Psoas muscle (tissue), 8 donors: Measurements from ENCODE around the gene ANKMY1. TPM values are rescaled to one million over a fixed set of nuclear protein-coding genes. Genes with fewer than 3 reads are reported as not detected.

Experiments
- ATAC-seq, 4 donors: fragments of 200-7000 bp; cut with Tn5 transposase; one replicate each; pipeline ENCODE4 v1.9.1; 2020; ENCODE audit warnings: moderate library complexity in 3 of 4, mild to moderate bottlenecking in 2 of 4
- DNase-seq, 2 donors: peaks; one replicate each; pipeline ENCODE4 v3.0.0-alpha.2; 2020
- H3K27ac ChIP-seq: fragments of 200-600 bp; one replicate; pipeline ENCODE4 v1.8.0; 2022
- H3K27me3 ChIP-seq, 3 donors: fragments of 200-600 bp in 1 of 3; one replicate each; pipeline versions ENCODE4 v1.6.1 to v1.8.0; 2013 to 2022; ENCODE audit warnings: low read length in 2 of 3, mild to moderate bottlenecking in 2 of 3, moderate library complexity in 1 of 3; ENCODE audit not compliant: insufficient read depth in 3 of 3
- H3K36me3 ChIP-seq, 2 donors: fragments of 200-600 bp in 1 of 2; one replicate each; pipeline versions ENCODE4 v1.6.1 to v1.8.0; 2013 to 2022; ENCODE audit warnings: low read depth in 1 of 2, mild to moderate bottlenecking in 1 of 2, moderate library complexity in 1 of 2; ENCODE audit not compliant: insufficient read depth in 1 of 2
- H3K4me1 ChIP-seq: fragments of 200-600 bp; one replicate; pipeline ENCODE4 v1.8.0; 2022
- H3K4me3 ChIP-seq: fragments of 200-600 bp; one replicate; pipeline ENCODE4 v1.8.0; 2022; ENCODE audit warnings: mild to moderate bottlenecking
- H3K9me3 ChIP-seq: fragments of 200-600 bp; one replicate; pipeline ENCODE4 v1.8.0; 2022
- WGBS, 3 donors: extraction: QIAGEN DNeasy Blood & Tissue Kit; methylation state at CpG; one replicate each; pipeline versions ENCODE4 v1.1.6 to v1.1.7; 2013; 5-methylcytosine and 5-hydroxymethylcytosine counted together
- intact Hi-C, 2 donors: fragments of 100-400 bp; cut with DNase I; formaldehyde crosslinking; loops; one replicate each; pipeline versions ENCODE4 v1.11.0 to v1.14.2; 2022
- polyA plus RNA-seq, 3 donors: library from polyadenylated mRNA; stranded (reverse); fragments of 200-250 nt; gene quantifications; one replicate each; pipeline ENCODE4 v1.2.3, GENCODE V29; 2013
- total RNA-seq, 4 donors: library from RNA; stranded (reverse); fragmentation: NEBNext Ultra II Directional in 2 of 4; extraction: Animal tissue kit (Norgen Biotek cat#: 25700) in 2 of 4; gene quantifications; one replicate each; pipeline versions ENCODE4 v1.2.1 to v1.2.4, GENCODE V29; 2021 to 2023
- TF ChIP-seq, protein P1 (sequence below): fragments of 200-600 bp; IDR thresholded peaks from one replicate; pipeline ENCODE4 v1.8.0; 2022; ENCODE audit warnings: antibody characterized with exemption
- donor health status: healthy with polysubstance abuse.
- donor health status: DM: no; HTN: no; CAD: no; lungs with moderate emphysema.
- donor health status: Bipolar disorder and iron deficiency.
- donor health status: healthy.
- donor health status: DM: yes; HTN: yes; CAD: no.
- donor health status: DM: no; HTN: no; CAD: no.
- donor health status: DM: no; HTN: no; CAD: no.
- donor health status: DM: yes; HTN: yes; CAD: no.

The ANKMY1 gene
- total and polyA plus RNA-seq, 7 donors, result 1.4 to 5.8 (median 3.0) TPM

DNA sequence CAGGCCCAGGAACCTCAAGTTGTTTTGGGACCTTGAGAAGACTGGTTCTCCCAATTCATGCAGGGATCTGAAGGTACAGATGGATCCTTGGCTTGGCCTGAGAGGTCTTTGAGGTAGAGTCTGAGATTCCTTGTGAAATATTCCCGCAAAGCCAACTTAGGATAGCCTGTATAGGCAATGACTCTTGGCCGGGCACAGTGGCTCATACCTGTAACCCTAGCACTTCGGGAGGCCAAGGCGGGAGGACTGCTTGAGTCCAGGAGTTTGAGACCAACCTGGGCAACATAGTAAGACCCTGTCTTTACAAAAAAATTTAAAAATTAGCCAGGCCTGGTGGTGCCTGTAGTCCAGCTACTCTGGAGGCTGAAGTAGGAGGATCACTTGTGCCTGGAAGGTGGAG lies 40.4 kb downstream of the ANKMY1 start:
- ATAC-seq (no peak), DNase-seq (no peak)
- H3K36me3 ChIP-seq, result peaks cover 0 to 2% of the 10 kb centered on the region in 2 donors
- TF ChIP-seq, protein P1, sequence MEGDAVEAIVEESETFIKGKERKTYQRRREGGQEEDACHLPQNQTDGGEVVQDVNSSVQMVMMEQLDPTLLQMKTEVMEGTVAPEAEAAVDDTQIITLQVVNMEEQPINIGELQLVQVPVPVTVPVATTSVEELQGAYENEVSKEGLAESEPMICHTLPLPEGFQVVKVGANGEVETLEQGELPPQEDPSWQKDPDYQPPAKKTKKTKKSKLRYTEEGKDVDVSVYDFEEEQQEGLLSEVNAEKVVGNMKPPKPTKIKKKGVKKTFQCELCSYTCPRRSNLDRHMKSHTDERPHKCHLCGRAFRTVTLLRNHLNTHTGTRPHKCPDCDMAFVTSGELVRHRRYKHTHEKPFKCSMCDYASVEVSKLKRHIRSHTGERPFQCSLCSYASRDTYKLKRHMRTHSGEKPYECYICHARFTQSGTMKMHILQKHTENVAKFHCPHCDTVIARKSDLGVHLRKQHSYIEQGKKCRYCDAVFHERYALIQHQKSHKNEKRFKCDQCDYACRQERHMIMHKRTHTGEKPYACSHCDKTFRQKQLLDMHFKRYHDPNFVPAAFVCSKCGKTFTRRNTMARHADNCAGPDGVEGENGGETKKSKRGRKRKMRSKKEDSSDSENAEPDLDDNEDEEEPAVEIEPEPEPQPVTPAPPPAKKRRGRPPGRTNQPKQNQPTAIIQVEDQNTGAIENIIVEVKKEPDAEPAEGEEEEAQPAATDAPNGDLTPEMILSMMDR, result no peak
- H3K27ac ChIP-seq, result no peak overlapping the region
- H3K27me3 ChIP-seq, result peaks cover 0 to 4% (median 0%) of the 10 kb centered on the region in 3 donors
- WGBS, 3 donors, result 95 to 99% (median 98%) methylated on average over 4 of the region's 4 CpGs
- H3K4me3 ChIP-seq, result no peak overlapping the region
- intact Hi-C loops, result loop anchor here in 1 of 2 donors (10.0 kb wide), 1 partner anchor 187 kb away; no protein-coding TSS in a partner anchor
- no peaks in the 10 kb centered on the region for H3K4me1 ChIP-seq
- no peaks in the 10 kb centered on the region for H3K9me3 ChIP-seq

DNA sequence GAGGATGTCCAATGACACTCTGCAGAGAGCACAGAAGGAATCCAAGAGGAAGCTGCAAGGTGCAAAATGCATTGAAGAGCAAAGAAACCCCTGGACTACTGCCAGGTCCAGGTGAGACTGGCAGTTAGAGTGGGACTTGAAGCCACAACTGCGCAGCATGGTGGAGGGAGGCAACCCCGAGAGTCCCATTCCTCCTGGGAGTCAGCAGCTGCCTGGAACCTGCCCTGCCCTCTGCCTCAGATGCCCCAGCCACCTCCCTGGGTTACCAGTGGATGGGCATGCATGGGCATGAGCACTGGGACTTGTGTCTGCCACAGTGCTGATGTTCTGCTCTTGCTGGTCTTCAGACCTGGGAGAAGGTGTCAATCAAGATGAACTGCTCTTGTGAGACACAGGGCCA lies 43.2 kb downstream of the ANKMY1 start:
- H3K27me3 ChIP-seq, result no peaks in the 10 kb centered on the region
- H3K9me3 ChIP-seq, result no peaks in the 10 kb centered on the region
- ATAC-seq (no peak), DNase-seq (no peak)
- intact Hi-C loops, result loop anchor here in 1 of 2 donors (10.0 kb wide), 1 partner anchor 190 kb away; no protein-coding TSS in a partner anchor
- 95 to 100% (median 95%) methylated on average over 2 of the region's 2 CpGs for WGBS, 3 donors
- no peak overlapping the region for H3K4me3 ChIP-seq
- H3K4me1 ChIP-seq, result no peaks in the 10 kb centered on the region
- TF ChIP-seq, protein P1, result no peak
- peaks cover 0 to 9% of the 10 kb centered on the region in 2 donors for H3K36me3 ChIP-seq
- no peak overlapping the region for H3K27ac ChIP-seq

DNA sequence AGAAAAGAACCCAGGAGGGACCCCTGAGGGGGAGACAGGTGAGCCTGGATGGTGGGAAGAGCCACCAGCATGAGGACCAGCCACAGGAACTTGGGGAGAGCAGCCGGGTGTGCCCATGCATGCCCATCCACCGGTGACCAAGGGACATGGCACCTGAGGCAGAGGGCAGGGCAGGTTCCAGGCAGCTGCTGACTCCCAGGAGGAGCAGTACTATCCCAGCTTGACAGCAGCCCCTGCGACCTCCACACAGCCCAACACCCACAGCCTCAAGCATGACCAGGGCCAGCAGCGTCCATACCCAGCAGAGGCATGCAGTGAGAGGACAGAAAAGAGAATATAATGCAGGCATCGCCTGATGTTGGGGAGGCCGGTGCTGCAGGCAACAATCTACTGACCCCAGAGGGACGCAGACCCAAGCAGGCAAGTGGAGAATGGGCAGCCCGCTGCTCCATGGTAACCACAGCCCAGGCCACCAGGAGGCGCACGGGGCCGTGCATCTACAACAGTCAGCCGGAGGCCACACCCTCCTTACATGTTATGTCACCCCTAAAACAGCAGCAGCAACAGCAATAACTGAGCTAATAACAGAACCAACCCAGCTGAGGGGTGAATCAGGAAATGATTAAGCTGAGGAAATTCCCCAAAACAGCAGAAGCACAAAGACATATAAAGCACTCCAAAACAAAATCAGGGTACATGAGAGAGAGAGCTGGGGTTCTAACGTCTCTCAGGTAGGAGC lies 44.1 kb downstream of the ANKMY1 start:
- no peaks in the 10 kb centered on the region for H3K4me1 ChIP-seq
- intact Hi-C loops, result loop anchor here in 1 of 2 donors (10.0 kb wide), 1 partner anchor 191 kb away; no protein-coding TSS in a partner anchor
- no peak overlapping the region for H3K4me3 ChIP-seq
- WGBS, 3 donors, result 48 to 49% (median 49%) methylated on average over 13 of the region's 13 CpGs
- ATAC-seq (peak; percentile 74 to 90 (median 86)), DNase-seq (peak; percentile 78 to 88)
- no peaks in the 10 kb centered on the region for H3K9me3 ChIP-seq
- TF ChIP-seq, protein P1, result peak; percentile 65
- no peak overlapping the region for H3K27ac ChIP-seq
- peaks cover 0 to 9% of the 10 kb centered on the region in 2 donors for H3K36me3 ChIP-seq
- H3K27me3 ChIP-seq, result no peaks in the 10 kb centered on the region

DNA sequence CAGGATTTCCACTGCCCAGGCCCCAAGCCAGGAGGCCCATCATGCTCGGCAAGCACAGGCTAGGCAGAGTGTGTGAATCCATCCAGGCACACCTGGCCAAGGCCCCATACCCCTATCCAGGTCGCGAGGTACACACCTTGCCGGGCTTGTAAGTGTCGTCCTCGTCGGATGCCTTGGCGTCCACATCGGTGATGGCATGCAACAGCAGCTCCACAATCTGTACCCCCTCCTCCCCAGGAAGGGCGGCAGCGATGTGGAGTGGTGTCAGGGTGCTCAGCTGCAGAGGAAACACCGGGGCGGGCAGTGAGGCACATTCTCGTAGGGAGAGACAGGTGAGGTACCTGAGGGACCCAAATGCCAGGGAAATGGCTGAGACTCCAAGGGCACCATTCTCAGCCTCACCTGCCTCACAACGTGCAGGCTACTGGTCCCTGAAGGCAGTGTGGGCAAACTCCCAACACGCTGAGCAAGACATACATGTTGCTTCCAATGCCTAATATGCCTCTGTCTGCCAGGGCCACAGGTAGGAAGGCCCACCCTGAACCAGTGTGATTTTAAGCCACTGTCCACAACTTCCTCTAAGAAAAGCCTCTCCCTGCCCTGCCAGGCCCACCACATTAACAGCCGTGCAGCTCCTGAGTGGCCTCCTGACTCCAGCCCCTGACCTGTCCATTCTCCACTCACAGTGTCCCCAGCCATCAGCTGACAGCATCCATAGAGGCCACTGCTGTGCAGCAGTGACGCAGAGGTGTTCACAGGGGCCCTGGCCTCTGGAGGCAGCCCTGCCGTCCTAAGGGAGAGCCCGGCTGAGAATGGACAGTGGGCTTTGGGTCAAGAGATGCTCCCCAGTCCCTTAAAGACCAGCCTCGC lies 44.9 kb downstream of the ANKMY1 start:
- Histone ChIP-seq H3K4me3 (no peak overlapping the region), H3K9me3 (no peaks in the 10 kb centered on the region), H3K4me1 (no peaks in the 10 kb centered on the region), H3K27me3 (no peaks in the 10 kb centered on the region), H3K27ac (no peak overlapping the region), H3K36me3 (peaks cover 0 to 9% of the 10 kb centered on the region in 2 donors)
- intact Hi-C loops, result loop anchor here in 1 of 2 donors (10.0 kb wide), 1 partner anchor 192 kb away; no protein-coding TSS in a partner anchor
- no peak for DNase-seq
- ATAC-seq, result no peak
- TF ChIP-seq, protein P1, result no peak
- 95 to 96% (median 95%) methylated on average over 21 of the region's 21 CpGs for WGBS, 3 donors
